Superior temporal gyrus (tissue), 1 donor: Measurements from ENCODE around the gene IFNLR1.

Source experiments
- DNase-seq: peaks from one replicate; pipeline ENCODE4 v3.0.0-alpha.2; 2016; ENCODE audit errors: extremely low spot score

The IFNLR1 gene

DNA sequence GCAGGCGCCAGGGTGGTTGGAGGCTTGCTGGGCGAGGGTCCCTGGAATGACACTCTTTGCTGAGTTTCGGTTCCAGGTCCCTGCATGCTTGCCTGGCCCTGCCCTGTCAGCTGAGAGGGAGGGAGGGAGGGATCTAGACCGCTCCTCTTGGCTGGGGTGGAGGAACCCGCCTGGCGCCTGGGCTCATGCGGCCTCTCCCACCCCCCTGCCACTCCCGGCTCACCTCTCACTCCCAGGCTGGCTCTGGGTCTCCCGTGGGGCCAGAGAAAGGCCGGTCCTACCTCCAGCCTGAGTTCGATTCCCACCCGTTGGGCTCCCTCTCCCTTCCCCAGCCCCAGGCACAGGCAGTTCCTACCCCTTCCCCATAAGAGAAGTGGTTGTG is 19.0 kb upstream of the IFNLR1 start:
- no peak for DNase-seq

DNA sequence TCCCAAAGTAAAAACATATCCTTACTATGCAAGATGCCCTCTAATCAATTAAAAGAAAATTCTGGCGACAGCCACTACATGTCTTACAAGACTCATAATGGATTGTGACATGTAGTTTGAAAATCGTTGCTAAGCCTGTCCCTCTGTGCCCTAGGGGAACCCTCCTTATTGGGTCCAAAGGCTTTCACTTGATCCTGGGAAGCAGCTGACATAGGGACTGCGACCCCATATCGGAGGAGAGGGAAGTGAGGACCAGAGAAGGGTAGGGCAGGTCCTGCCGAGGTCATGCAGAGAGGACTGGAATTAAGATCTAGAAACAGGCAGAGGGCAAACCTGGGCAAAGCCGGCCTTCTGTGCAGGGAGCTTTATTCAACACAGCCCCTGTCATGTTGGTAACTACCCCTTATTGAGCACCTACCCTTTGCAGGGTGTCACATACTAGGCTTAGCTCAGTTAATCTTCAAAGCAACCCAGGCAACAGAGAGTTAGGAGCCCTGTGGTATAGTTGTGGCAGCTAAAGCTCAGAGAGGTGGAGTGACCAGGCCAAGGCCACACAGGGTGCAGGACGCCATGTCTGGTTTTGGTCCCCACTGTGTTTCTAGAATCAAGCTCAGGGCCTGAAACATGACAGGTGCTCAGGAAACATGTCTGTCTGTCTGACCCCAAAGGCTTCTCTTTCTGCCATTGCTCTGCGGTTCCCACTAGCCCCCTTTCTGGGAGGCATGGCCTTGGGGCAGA is 18.4 kb upstream of the IFNLR1 start:
- DNase-seq = no peak

DNA sequence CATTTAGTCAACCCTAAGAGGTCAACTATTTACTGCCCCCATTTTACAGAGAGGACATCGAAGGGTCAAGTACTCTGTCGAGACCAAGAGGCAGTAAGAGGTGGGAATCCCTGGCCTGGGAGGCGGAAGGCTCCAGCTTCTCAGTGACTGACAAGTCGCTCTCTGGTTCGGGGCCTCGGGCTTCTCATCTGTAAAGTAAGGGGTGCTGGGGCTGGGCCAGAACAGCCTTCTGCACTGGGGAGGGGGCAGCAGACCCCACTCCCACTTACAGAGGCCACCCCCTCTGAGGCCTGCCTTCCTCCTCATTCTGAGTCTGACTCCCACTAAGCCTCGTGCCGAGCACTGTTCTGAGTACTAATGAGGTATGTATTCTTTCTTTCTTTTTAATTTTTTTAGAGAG is 17.0 kb upstream of the IFNLR1 start:
- DNase-seq = no peak

DNA sequence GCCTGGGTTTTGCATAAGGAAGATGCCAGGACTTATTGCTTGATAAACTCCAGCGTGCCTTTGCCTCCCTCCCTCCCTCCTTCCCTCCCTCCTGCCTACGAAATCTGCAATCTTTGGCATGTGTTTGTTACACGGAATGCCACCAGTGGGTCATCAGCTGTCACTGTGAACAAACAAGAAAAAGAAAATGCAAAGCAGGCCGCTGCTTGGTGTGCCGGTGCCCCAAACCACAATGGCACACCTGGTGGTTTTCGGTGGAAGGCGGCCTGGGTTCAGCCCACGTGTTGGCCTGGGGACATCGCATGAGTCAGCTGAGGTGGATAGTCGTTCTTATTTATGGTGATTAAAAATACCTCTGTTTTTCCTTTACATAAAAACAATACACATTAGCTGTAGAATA is 16.3 kb upstream of the IFNLR1 start:
- DNase-seq = no peak

DNA sequence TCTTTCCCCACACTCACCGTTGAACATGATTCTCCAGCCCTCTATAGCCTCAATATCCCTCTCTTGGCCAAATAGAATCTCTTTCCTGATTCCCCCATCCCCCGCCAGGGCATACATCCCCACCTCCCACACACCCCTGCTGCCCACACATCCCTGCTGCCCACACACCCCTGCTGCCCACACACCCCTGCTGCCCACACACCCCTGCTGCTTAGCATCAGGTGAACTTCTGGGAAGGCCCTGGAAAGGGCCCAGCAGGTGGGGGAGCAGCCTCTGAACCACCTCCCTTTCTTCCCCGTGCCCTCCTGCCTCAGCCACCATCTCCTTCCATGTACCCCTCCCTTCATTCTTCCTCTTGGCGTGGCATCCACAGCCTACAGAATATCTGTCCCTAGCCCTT is 15.9 kb upstream of the IFNLR1 start:
- DNase-seq = no peak

DNA sequence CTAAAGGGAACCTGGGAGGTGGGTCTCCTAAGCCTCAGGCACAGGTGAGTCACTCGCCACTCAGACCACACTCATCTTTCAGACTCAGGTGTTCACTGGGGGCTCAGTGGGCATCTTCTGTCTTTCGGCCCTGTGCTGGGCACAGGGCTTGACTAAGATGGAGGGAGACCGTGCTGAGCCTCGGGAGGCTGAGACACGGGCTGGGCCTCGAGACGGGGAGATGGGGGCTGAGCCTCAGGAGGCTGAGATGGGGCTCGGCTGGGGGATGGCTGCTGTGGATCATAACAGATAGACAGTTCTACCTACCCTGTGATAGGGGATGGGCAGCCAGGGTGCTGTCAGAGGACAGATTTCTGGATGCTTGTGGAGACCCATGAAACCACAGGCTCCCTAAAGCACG is 15.5 kb upstream of the IFNLR1 start:
- no peak for DNase-seq

DNA sequence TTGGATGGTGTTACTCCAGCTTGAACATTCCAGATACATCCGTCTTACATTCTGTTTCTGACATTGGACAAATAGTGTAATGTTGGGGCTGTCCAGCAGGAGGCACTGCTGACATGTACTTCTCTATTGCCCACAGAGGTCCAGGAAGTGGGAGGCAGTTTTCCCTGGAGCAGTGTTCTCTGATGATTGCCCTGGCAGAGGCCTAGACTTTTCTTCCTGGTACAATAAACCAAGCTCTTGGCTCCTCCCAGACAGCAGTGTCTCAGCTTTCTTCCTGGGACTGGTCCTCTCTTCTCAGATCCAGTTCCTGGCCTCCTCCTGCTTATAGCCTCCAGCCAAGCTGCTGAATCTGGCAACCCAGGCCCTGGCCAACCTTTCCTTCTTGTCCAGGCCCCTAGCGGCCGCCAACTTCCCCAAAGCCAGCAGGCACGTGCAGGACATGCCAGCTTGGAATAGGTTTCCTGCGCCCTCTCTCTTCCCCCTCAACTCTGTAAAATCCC is 14.9 kb upstream of the IFNLR1 start:
- DNase-seq = peak; percentile 93

DNA sequence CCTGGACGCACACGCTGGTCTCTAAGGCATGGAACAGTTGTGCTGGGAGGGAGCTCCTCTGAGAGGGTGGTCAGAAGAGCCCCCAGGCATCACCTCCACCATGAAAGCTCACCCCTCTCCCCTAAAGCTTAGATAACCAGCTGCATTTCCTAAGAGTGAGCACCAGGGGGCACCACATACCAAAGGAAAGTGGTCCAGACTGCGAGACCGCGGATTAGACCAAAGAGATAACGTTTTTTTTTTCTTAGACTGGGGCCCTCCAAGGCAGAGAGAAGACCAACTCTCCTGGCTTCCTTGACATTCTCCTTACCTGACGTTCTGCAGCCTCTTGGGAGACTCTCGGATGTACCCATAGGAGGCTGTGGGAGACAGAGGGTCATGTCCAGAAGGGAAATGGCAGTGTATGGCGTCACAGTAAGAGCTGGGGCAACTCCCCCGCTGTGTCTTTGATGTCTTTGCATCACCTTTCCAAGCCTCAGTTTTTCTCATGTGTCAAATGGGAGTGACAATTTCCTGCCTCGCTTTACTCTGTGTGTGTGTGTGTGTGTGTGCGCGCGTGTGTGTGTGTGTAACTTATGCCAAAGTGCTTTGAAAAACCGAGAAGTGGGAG is 12.3 kb upstream of the IFNLR1 start:
- DNase-seq = peak; percentile 87

DNA sequence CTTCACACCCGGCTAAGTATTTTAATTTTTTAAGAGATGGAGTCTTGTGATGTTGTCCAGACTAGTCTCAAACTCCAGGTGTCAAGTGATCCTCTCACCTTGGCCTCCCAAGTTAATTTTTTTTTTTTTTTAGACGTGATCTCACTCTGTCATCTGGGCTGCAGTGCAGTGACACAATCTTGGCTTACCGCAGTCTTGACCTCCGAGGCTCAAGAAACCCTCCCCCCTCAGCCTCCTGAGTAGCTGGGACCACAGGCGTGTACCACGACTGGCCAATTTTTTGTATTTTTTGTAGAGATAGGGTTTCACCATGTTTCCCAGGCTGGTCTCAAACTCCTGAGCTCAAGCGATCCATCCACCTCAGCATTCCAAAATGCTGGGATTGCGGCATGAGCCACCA is 11.7 kb upstream of the IFNLR1 start:
- no peak for DNase-seq

DNA sequence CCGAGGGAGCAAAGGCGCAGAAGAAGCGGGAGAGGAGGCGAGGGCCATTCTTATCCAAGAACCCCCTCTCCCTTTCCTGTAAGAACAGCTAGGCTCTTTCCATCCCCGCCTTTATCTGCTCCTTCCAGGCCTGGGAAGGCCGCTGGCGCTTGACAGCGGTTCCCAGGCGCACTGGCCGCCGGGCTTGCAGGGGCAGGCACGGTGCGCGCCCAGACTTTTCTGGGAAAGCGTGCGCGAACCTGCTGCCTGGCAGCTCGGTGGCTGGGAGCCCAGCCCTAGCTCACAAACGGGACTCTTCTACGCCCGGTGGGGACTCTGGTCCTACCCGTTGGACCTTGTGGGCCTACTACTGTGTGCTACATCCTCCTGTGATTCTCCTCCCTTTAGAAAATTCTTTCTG is 8.8 kb upstream of the IFNLR1 start:
- DNase-seq = no peak

DNA sequence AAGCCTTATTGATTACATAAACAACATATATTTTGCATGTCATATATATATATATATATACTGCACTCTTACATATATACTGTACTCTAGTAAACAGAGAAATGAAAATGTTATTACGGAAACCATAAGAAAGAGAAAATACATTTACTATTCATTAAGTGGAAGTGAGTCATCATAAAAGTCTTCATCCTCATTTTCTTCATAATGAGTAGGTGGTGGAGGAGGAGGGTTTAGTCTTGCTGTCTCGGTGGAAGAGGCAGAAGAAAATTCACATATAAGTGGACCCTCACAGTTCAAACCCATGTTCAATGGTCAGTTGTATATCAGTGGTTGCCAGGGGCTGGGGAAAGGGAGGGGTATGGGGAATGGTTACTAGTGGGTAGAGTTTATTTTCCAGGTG is 8.0 kb upstream of the IFNLR1 start:
- no peak for DNase-seq

DNA sequence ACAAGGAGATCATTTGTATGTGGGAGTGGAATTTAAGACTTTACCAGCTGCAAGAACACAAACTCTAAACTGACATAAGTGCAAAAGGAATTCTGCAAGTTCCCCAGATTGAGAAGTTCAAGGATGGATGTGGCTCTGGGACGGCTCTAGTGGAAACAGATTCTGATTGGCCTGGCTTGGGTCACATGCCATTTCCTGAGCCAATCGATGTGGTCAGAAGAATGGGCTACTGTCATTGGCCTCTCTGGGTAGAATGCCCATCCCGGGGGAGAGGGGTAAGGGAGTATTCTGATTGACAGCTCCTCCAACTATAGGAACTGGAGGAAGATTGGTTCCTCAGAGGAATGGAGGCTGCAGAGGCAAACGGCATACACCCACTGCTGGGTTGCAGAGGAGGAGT is 6.0 kb upstream of the IFNLR1 start:
- DNase-seq = no peak

DNA sequence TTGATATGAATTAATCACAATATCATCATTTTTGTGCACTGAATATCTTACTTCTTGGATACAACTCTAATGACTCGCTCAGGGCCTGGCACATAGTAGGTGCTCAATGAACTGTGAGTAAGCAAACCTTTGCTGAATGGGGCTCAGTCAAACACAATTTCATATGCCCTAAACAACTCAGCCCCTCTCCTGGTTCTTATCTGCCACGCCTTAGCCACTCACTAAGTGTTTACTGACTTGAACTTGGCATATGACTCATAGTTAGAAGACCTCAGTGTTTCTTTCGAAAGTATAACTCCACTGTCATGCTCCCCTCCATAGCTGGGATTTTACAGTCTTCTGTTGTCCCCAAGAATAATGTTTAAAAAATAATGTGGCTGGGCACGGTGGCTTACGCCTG is 4.8 kb upstream of the IFNLR1 start:
- no peak for DNase-seq

DNA sequence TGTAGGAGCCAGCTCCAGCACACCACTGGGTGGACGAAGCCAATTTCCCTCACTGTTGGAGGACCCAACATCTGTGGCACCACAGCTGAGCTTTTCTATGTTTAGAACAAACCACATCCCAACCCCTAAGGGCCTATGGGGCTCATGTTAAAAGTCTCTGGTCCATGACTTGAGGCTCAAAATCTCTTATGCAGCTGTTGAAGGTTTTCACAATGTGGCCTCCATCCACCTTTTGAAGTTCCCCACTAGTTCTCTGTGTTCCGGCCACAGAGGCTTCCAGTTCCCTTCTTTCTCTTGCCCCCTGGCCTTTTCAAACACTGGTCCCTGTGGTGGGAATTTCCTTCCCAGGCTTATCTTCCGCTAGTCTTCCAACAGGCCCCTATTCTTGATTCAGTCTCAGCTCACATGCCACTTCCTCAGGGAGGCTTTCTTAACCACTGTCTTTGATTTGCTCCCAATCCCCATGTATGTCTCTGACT is 3.9 kb upstream of the IFNLR1 start:
- DNase-seq = no peak

DNA sequence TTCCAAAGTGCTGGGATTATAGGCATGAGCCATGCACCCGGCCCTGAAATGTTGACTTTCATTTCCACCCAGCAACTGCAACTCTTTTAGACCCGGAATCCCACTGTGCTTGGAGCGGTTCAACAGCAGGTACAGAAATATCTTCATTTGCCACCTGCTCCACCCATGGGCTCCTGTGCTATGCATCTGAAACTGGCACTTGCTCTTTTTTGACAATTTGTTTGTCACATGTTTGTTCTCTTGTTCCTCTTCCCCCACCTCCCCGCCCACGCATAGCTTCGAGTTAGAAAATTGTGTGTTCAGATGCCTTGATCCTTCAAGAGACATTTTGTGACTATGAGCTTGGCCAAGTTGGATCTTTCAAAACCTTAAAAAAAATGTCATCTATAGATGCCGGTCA is 2.4 kb upstream of the IFNLR1 start:
- DNase-seq = no peak

DNA sequence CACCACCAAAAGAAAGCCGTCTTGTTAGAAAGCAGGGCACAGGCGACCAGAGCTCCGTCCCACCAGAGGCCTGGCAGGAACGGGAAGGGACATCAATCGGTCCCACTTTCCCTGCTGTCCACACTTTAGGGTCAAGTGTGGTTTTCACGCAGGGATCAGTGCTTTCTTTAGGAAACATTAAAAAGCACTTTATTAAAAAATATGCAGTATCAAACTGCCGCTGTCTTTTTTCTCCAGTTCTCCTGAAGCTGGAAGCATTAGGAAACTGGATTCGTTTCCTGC is 437 bp downstream of the IFNLR1 start:
- DNase-seq = no peak

DNA sequence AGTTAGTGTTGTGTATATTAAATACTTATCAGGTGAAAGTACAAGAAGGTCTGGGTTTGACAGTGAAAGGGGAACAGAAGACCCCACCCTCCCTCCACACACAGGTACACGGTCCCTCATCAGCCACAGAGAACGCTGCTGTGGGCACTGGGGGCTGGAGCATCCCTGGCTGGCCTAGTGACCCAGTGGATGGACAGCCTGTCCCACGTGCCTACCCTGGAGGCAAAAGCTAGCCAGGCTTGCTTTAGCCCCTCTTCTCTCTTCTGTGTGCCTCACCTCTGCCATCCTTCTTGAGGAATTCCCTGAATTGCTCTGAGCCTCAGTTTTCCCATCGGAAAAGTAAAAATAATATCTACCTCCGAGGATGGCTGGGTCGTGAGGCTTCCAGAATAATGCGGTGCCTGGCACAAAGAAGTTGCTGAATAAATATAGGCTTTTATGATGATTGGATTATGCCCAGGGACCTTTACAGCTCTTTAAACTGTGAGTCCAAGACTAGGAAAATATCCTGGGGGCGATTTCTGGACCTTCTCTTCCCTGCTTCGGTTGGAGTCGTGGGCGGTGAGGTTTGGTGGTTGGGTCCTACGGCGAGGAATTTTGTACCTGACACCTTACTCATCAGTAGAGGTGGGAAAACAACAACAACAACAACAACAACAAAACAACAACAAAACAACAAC is 918 bp downstream of the IFNLR1 start:
- DNase-seq = no peak

DNA sequence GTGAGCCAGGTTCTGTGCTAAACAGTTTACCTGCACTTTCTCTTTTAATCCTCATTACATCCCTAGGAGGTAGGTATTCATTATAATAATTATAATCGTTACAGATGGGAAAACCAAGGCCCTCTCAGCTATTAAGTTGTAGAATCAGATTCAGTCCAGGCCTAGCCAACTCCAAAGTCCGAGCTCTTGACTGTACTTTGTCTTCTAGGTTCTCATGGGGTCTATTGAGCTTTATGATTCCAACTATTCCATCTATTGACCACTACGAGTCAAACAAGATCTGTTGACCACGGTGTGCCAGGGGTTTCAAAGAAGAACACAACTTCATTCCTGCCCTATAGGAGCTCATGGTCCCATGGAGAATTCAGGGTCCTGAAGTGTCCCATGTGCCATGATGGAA is 2.0 kb downstream of the IFNLR1 start:
- DNase-seq = no peak

DNA sequence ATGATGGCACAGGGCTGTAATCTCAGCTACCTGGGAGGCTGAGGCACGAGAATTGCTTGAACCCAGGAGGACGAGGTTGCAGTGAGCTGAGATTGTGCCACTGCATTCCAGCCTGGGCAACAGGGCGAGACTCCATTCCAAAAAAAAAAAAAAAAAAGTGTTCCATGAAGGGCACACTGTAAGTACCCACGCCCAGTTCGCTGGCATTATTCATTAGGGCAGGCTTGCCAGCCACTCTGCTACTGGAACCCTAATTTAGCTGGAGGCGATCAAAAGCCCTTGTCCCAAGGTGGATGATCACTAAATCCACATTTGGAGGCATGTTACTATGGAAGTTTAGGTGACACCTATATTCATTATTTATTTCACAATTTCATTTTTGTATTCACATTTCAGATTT is 5.0 kb downstream of the IFNLR1 start:
- no peak for DNase-seq

DNA sequence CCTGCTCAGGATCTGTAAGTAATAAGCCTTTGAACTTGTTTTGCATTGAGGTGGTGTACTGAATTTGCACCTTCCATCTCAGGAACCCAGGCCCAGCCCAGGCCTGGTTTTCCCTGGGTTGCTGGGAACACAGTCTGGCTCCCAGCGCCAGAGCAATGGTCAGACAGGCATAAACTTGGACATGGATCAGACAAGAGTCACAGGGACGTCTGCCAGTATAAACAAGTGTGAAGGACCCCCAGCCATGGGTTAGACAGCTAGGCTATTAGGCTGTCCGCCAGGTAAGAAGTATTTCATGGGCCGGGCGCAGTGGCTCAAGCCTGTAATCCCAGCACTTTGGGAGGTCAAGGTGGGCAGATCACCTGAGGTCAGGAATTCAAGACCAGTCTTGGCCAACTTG is 5.5 kb downstream of the IFNLR1 start:
- DNase-seq = no peak

DNA sequence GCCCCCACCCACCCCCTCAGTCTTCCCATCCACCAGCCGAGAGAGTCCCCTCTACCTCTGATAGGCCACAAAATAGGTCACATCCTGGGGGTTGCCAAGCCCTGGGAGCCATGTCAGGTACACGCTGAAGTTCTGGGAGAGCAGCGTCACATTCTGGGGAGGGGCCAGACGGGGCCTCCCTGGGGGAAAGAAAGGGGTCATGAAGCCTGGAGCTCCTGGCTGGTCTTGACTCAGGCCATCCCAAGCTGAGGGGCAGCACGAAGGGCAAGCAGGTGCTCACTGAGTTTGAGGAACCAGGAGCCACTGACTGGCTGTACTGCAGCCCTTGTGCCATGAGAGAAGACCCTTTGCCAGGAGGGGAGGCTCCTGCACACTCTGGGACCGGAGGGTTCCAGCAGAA is 6.4 kb downstream of the IFNLR1 start:
- DNase-seq = no peak

DNA sequence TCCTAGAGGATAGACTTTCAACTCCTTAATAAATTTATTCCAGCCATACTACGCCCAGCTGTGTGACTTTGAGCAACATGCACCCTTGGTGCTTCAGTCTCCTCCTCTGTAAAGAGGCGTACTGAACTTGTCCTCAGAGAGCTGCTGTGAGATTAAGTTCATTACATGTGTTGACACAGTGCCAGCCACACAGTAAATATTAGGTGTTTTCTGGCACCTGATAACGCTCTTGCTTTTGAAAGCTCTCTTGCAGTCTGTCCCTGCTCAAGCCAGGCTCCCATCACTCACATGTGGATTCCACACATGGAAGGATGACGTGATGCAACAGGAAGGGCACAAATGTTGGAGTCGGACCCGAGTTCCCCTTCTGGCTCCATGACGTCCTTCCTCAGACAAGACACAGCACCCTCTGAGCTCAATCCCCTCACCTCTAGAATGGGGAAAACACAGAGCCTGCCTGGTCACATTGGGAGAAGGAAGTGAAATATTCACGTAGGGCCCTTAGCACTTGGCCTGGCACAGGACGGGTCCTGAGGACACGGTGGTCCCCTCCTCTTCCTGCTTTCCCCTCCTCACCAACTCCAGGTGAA is 7.7 kb downstream of the IFNLR1 start:
- DNase-seq = no peak

DNA sequence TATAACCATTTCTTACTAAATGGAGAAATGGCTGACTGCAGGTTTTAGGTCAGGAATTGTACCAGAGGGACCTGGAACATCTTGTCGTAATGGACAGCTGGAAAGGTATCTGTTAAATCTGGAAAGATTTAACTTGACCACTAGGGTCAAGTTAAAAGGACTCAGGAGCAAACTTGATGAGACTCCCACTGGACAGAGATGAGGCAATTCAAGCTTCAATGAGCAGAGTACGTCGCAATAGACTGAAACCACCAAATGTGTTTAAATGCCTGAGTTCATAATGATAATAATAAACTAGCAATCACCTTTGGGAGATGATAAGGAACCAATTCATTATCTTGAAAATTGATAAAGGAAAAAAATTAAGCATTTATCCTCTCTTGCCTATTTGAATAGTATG is 8.7 kb downstream of the IFNLR1 start:
- DNase-seq = no peak
